Testis (tissue), 2 donors: ENCODE data around the gene KLHL13.

Experiments
- POLR2A ChIP-seq: fragments of 450-650 bp; IDR thresholded peaks from one replicate; pipeline ENCODE4 v1.6.1; 2017; ENCODE audit warnings: antibody characterized with exemption, mild to moderate bottlenecking, moderate library complexity
- TF ChIP-seq, protein P1 (sequence below), 3 experiments: fragments of 450-650 bp in 2 of 3; fragments of 200-600 bp in 1 of 3; sonication (generic) in 1 of 3; IDR thresholded peaks; one replicate each; pipeline ENCODE4 v1.5.1; 2016 to 2019; ENCODE audit warnings: antibody characterized with exemption in 3 of 3, mild to moderate bottlenecking in 2 of 3, moderate library complexity in 1 of 3

DNA sequence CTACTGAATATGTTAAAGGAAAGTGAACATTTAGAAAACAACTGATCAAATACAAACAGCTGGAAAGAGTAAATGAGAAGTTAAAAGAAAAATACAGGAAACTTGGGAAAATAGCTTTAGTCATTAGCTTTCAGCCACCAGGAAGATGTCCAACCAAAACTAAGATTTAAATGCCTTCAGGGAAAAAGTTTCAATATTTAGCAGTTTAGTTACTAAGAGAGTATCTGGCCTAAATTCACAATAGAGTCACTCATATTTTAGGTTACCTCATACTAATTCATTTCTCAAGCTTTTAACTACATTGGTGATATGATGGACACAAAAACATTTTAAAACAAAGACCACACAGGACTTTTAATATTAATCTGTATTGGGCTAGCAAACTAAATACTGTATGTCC lies 13.1 kb upstream of the KLHL13 start:
- no peak for TF ChIP-seq POLR2A
- TF ChIP-seq, protein P1, sequence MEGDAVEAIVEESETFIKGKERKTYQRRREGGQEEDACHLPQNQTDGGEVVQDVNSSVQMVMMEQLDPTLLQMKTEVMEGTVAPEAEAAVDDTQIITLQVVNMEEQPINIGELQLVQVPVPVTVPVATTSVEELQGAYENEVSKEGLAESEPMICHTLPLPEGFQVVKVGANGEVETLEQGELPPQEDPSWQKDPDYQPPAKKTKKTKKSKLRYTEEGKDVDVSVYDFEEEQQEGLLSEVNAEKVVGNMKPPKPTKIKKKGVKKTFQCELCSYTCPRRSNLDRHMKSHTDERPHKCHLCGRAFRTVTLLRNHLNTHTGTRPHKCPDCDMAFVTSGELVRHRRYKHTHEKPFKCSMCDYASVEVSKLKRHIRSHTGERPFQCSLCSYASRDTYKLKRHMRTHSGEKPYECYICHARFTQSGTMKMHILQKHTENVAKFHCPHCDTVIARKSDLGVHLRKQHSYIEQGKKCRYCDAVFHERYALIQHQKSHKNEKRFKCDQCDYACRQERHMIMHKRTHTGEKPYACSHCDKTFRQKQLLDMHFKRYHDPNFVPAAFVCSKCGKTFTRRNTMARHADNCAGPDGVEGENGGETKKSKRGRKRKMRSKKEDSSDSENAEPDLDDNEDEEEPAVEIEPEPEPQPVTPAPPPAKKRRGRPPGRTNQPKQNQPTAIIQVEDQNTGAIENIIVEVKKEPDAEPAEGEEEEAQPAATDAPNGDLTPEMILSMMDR (IDR thresholded peaks at IDR 0.05) = no peak
